ENCODE measurements around the gene SMIM22.
A peak's percentile ranks its signal among the peaks of the same experiment; 100 is the strongest.

Gene SMIM22

GRCh38 chr16:4788489-4788889, 6.7 kb upstream of the SMIM22 start:
- H3K27me3 ChIP-seq (ENCODE audit: control insufficient read depth in 3 of 3, insufficient read depth in 3 of 3, low read depth in 1 of 3, low read length in 3 of 3), result peaks cover 0 to 2% (median 0%) of the 10 kb centered on the region in 3 experiments
- H4K91ac ChIP-seq (ENCODE audit: low read depth, low read length, poor library complexity), result no peak overlapping the region
- no peak overlapping the region for H3K14ac ChIP-seq (ENCODE audit: low read length)
- H3K79me1 ChIP-seq (ENCODE audit: low read depth, low read length), result no peaks in the 10 kb centered on the region
- no CpG with 5 or more reads among the region's 9 CpGs for WGBS, 2 donors (ENCODE audit: extremely low coverage in 2 of 2, insufficient read length in 2 of 2, insufficient replicate concordance in 1 of 2)
- H3K4me3 ChIP-seq (ENCODE audit: low read length in 2 of 2), result no peak overlapping the region
- no peak overlapping the region for H3K18ac ChIP-seq (ENCODE audit: low read length)
- no peak overlapping the region for H2BK12ac ChIP-seq (ENCODE audit: low read length)
- peaks cover 3 to 5% of the 10 kb centered on the region in 2 donors for H3K4me1 ChIP-seq (ENCODE audit: control insufficient read depth in 2 of 2, insufficient read depth in 1 of 2, low read depth in 1 of 2, low read length in 2 of 2)
- H3K4ac ChIP-seq (ENCODE audit: low read length), result no peak overlapping the region
- H3K23ac ChIP-seq (ENCODE audit: low read depth, low read length, poor library complexity), result no peak overlapping the region
- no peak overlapping the region for H2BK120ac ChIP-seq (ENCODE audit: low read depth, low read length)
- H2BK5ac ChIP-seq (ENCODE audit: low read length), result no peak overlapping the region
- no peak overlapping the region for H3K27ac ChIP-seq (replicated peaks; ENCODE audit: low read length)
- H2AK5ac ChIP-seq (ENCODE audit: low read depth, low read length), result no peak overlapping the region
- no peak overlapping the region for H3K9ac ChIP-seq (ENCODE audit: low read depth, low read length, poor library complexity)
- H3K9me3 ChIP-seq (replicated peaks in 1 of 2; ENCODE audit: control insufficient read depth in 2 of 2, insufficient read depth in 1 of 2, low read depth in 1 of 2, low read length in 2 of 2), result no peaks in the 10 kb centered on the region
- no peak overlapping the region for H3K4me2 ChIP-seq (ENCODE audit: insufficient read depth, low read length, poor library complexity, severe bottlenecking)
- peak overlapping the region; percentile 32 for H2AFZ ChIP-seq (ENCODE audit: low read length)
- H4K8ac ChIP-seq (ENCODE audit: low read depth, low read length), result no peak overlapping the region
- H3K36me3 ChIP-seq (replicated peaks in 1 of 2; ENCODE audit: control insufficient read depth in 2 of 2, insufficient read depth in 2 of 2, low read length in 2 of 2), result no peaks in the 10 kb centered on the region
- DNase-seq (ENCODE audit: low spot score), result no peak
- H2BK15ac ChIP-seq (ENCODE audit: low read length), result no peak overlapping the region

GRCh38 chr16:4788910-4789309, 6.3 kb upstream of the SMIM22 start:
- peaks cover 3 to 5% of the 10 kb centered on the region in 2 donors for H3K4me1 ChIP-seq (ENCODE audit: control insufficient read depth in 2 of 2, insufficient read depth in 1 of 2, low read depth in 1 of 2, low read length in 2 of 2)
- no peak overlapping the region for H3K14ac ChIP-seq (ENCODE audit: low read length)
- H3K4me2 ChIP-seq (ENCODE audit: insufficient read depth, low read length, poor library complexity, severe bottlenecking), result no peak overlapping the region
- H3K27me3 ChIP-seq (ENCODE audit: control insufficient read depth in 3 of 3, insufficient read depth in 3 of 3, low read depth in 1 of 3, low read length in 3 of 3), result peaks cover 0 to 2% (median 0%) of the 10 kb centered on the region in 3 experiments
- no peak overlapping the region for H2BK15ac ChIP-seq (ENCODE audit: low read length)
- H3K4me3 ChIP-seq (ENCODE audit: low read length in 2 of 2), result no peak overlapping the region
- no peak overlapping the region for H3K9ac ChIP-seq (ENCODE audit: low read depth, low read length, poor library complexity)
- H3K79me1 ChIP-seq (ENCODE audit: low read depth, low read length), result no peaks in the 10 kb centered on the region
- H2BK5ac ChIP-seq (ENCODE audit: low read length), result no peak overlapping the region
- H3K4ac ChIP-seq (ENCODE audit: low read length), result no peak overlapping the region
- H3K9me3 ChIP-seq (replicated peaks in 1 of 2; ENCODE audit: control insufficient read depth in 2 of 2, insufficient read depth in 1 of 2, low read depth in 1 of 2, low read length in 2 of 2), result no peaks in the 10 kb centered on the region
- no peak for DNase-seq (ENCODE audit: low spot score)
- no peak overlapping the region for H2BK120ac ChIP-seq (ENCODE audit: low read depth, low read length)
- H2BK12ac ChIP-seq (ENCODE audit: low read length), result no peak overlapping the region
- no CpG with 5 or more reads among the region's 7 CpGs for WGBS, 2 donors (ENCODE audit: extremely low coverage in 2 of 2, insufficient read length in 2 of 2, insufficient replicate concordance in 1 of 2)
- no peak overlapping the region for H4K8ac ChIP-seq (ENCODE audit: low read depth, low read length)
- H4K91ac ChIP-seq (ENCODE audit: low read depth, low read length, poor library complexity), result no peak overlapping the region
- no peak overlapping the region for H3K27ac ChIP-seq (replicated peaks; ENCODE audit: low read length)
- no peak overlapping the region for H3K23ac ChIP-seq (ENCODE audit: low read depth, low read length, poor library complexity)
- no peak overlapping the region for H3K18ac ChIP-seq (ENCODE audit: low read length)
- no peak overlapping the region for H2AK5ac ChIP-seq (ENCODE audit: low read depth, low read length)
- peak overlapping the region; percentile 29 for H2AFZ ChIP-seq (ENCODE audit: low read length)
- H3K36me3 ChIP-seq (replicated peaks in 1 of 2; ENCODE audit: control insufficient read depth in 2 of 2, insufficient read depth in 2 of 2, low read length in 2 of 2), result no peaks in the 10 kb centered on the region

GRCh38 chr16:4790261-4790660, 4.9 kb upstream of the SMIM22 start:
- H3K9me3 ChIP-seq (replicated peaks in 1 of 2; ENCODE audit: control insufficient read depth in 2 of 2, insufficient read depth in 1 of 2, low read depth in 1 of 2, low read length in 2 of 2), result no peaks in the 10 kb centered on the region
- H2BK5ac ChIP-seq (ENCODE audit: low read length), result no peak overlapping the region
- H3K36me3 ChIP-seq (replicated peaks in 1 of 2; ENCODE audit: control insufficient read depth in 2 of 2, insufficient read depth in 2 of 2, low read length in 2 of 2), result no peaks in the 10 kb centered on the region
- no peaks in the 10 kb centered on the region for H3K79me1 ChIP-seq (ENCODE audit: low read depth, low read length)
- DNase-seq (ENCODE audit: low spot score), result no peak
- no peak overlapping the region for H4K8ac ChIP-seq (ENCODE audit: low read depth, low read length)
- no peak overlapping the region for H3K4me3 ChIP-seq (ENCODE audit: low read length in 2 of 2)
- H2BK15ac ChIP-seq (ENCODE audit: low read length), result no peak overlapping the region
- no peak overlapping the region for H3K14ac ChIP-seq (ENCODE audit: low read length)
- H2AK5ac ChIP-seq (ENCODE audit: low read depth, low read length), result no peak overlapping the region
- no peak overlapping the region for H3K4me2 ChIP-seq (ENCODE audit: insufficient read depth, low read length, poor library complexity, severe bottlenecking)
- H2AFZ ChIP-seq (ENCODE audit: low read length), result no peak overlapping the region
- peaks cover 3 to 5% of the 10 kb centered on the region in 2 donors for H3K4me1 ChIP-seq (ENCODE audit: control insufficient read depth in 2 of 2, insufficient read depth in 1 of 2, low read depth in 1 of 2, low read length in 2 of 2)
- no peak overlapping the region for H3K4ac ChIP-seq (ENCODE audit: low read length)
- no peak overlapping the region for H3K23ac ChIP-seq (ENCODE audit: low read depth, low read length, poor library complexity)
- no peak overlapping the region for H3K27ac ChIP-seq (replicated peaks; ENCODE audit: low read length)
- no peak overlapping the region for H3K18ac ChIP-seq (ENCODE audit: low read length)
- H2BK120ac ChIP-seq (ENCODE audit: low read depth, low read length), result no peak overlapping the region
- whole genome bisulfite sequencing, 2 donors (ENCODE audit: extremely low coverage in 2 of 2, insufficient read length in 2 of 2, insufficient replicate concordance in 1 of 2), result no CpG with 5 or more reads among the region's 10 CpGs
- H2BK12ac ChIP-seq (ENCODE audit: low read length), result no peak overlapping the region
- H4K91ac ChIP-seq (ENCODE audit: low read depth, low read length, poor library complexity), result no peak overlapping the region
- no peak overlapping the region for H3K9ac ChIP-seq (ENCODE audit: low read depth, low read length, poor library complexity)
- H3K27me3 ChIP-seq (ENCODE audit: control insufficient read depth in 3 of 3, insufficient read depth in 3 of 3, low read depth in 1 of 3, low read length in 3 of 3), result peaks cover 0 to 2% (median 0%) of the 10 kb centered on the region in 3 experiments

- H3K27me3 ChIP-seq (ENCODE audit: control insufficient read depth in 3 of 3, insufficient read depth in 3 of 3, low read depth in 1 of 3, low read length in 3 of 3), result peaks cover 0 to 2% (median 0%) of the 10 kb centered on the region in 3 experiments
- H2BK120ac ChIP-seq (ENCODE audit: low read depth, low read length), result no peak overlapping the region
- H4K8ac ChIP-seq (ENCODE audit: low read depth, low read length), result no peak overlapping the region
- no peak overlapping the region for H2BK12ac ChIP-seq (ENCODE audit: low read length)
- peaks cover 3 to 5% of the 10 kb centered on the region in 2 donors for H3K4me1 ChIP-seq (ENCODE audit: control insufficient read depth in 2 of 2, insufficient read depth in 1 of 2, low read depth in 1 of 2, low read length in 2 of 2)
- no peaks in the 10 kb centered on the region for H3K36me3 ChIP-seq (replicated peaks in 1 of 2; ENCODE audit: control insufficient read depth in 2 of 2, insufficient read depth in 2 of 2, low read length in 2 of 2)
- H3K9me3 ChIP-seq (replicated peaks in 1 of 2; ENCODE audit: control insufficient read depth in 2 of 2, insufficient read depth in 1 of 2, low read depth in 1 of 2, low read length in 2 of 2), result no peaks in the 10 kb centered on the region
- H2AFZ ChIP-seq (ENCODE audit: low read length), result no peak overlapping the region
- no CpG with 5 or more reads among the region's 10 CpGs for WGBS, 2 donors (ENCODE audit: extremely low coverage in 2 of 2, insufficient read length in 2 of 2, insufficient replicate concordance in 1 of 2)
- no peak overlapping the region for H3K4ac ChIP-seq (ENCODE audit: low read length)
- H3K4me3 ChIP-seq (ENCODE audit: low read length in 2 of 2), result no peak overlapping the region
- no peak overlapping the region for H2BK5ac ChIP-seq (ENCODE audit: low read length)
- no peak overlapping the region for H2BK15ac ChIP-seq (ENCODE audit: low read length)
- peak overlapping the region; percentile 71 for H3K18ac ChIP-seq (ENCODE audit: low read length)
- peak overlapping the region; percentile 43 for H3K23ac ChIP-seq (ENCODE audit: low read depth, low read length, poor library complexity)
- H3K79me1 ChIP-seq (ENCODE audit: low read depth, low read length), result no peaks in the 10 kb centered on the region
- H4K91ac ChIP-seq (ENCODE audit: low read depth, low read length, poor library complexity), result no peak overlapping the region
- H2AK5ac ChIP-seq (ENCODE audit: low read depth, low read length), result peak overlapping the region; percentile 84
- H3K14ac ChIP-seq (ENCODE audit: low read length), result peak overlapping the region; percentile 82
- no peak overlapping the region for H3K4me2 ChIP-seq (ENCODE audit: insufficient read depth, low read length, poor library complexity, severe bottlenecking)
- no peak overlapping the region for H3K9ac ChIP-seq (ENCODE audit: low read depth, low read length, poor library complexity)
- H3K27ac ChIP-seq (replicated peaks; ENCODE audit: low read length), result no peak overlapping the region
- no peak for DNase-seq (ENCODE audit: low spot score)
These were observed 4.3 kb upstream of the SMIM22 start for GRCh38 chr16:4790871-4791270.

All from neuronal stem cell (in vitro differentiated cells).